Stimulated activated CD8-positive, alpha-beta memory T cell treated with anti-CD3 and anti-CD28 coated beads, Interleukin-7, amount 100 ng/mL, for 4 hours (primary cell): ENCODE measurements around the gene ANTXR1.

Experiments used
- DNase-seq, 2 donors: peaks; one replicate each; pipeline ENCODE4 v3.0.0-alpha.2; 2020; ENCODE audit warnings: low read depth in 2 of 2

Gene ANTXR1

GRCh38 chr2:69013142-69013839, at the start of gene ANTXR1:
TSS of gene ANTXR1 (plus strand) at chr2:69013179. CDS start at chr2:69013500, 321 bp downstream.
- DNase-seq = no peak

DNA sequence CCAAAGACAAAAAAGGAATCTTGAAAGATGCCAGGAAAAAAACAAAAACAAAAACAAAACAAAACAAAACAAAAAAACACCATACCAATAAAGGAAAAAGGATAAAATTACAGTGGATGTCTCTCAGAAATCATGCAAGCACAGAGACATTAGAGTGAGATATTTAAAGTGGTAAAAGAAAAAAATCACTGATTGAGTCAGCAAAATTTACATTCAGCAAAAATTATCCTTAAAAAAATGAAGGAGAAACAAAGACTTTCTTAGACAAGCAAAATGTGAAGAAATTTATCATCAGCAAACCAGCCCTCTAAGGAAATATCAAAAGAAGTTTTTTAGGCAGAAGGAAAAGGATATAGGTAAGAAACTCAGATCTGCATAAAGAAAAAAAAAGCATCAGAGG, 48.7 kb upstream of the ANTXR1 start:
- no peak for DNase-seq

GRCh38 chr2:68968221-68968620, 44.8 kb upstream of the ANTXR1 start:
- DNase-seq = no peak

- no peak for DNase-seq
Measured at GRCh38 chr2:68969736-68970490, 43.1 kb upstream of the ANTXR1 start.

DNA sequence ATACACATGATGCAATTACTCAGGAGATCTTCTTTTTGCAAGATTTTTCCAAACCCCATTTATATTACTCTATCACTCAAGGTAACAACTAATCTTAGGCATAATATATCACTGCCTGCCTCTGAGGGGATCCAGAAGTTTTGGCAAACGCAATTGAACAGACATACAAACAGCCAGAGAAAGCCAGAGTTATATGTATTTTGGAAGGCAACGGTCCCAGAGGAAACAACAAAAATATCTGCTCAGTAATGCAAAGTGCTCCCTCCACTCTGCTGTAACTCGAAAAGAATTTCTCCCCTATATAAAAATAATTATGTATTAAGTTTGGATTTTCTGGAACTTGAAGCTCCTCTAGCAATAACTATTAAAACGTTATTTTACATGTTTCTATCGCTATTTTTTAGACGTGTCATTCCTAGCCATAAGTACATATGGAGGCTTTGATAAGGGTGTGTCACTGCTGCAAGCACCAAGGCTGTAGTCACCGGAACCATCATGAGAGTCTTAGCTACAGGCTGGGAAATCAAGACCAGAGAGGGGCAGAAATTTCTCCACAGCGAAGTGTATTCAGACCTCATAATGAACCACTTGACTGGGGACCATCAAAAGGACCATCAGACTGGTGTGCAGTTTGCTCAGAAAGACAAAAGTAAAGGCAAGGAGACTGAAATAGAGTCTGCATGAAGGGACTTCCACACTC, 42.3 kb upstream of the ANTXR1 start:
- DNase-seq = no peak

DNA sequence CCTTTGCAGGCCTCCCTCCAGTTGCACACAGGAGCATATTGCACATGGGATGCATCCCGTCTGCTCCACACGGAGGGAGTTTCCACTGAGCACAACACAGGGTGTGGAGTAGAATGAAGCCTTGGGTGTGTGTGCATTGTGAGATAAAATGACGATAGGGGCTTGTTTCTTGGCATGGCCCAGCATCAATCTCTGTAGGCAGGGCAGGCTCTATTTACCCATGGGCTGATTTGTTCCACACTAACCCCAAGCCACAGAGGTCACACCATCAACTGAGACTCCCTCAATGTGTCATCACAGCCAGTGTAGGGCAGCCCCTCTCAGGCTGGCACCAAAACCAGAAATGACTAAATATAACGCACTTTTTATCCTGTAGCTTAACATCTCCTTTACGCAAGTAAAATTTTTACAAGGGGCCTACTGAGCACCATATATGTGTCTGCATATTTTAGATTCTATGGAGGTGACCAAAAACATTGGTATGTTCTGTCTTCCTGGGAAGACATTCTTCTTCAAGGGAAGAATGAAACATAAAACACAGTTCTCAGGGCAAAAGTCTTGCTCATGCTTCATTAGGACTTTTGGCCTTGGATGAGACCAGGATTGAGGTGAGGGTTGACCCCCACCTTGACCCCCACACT, 41.3 kb upstream of the ANTXR1 start:
- DNase-seq = no peak

GRCh38 chr2:68974251-68974650, 38.7 kb upstream of the ANTXR1 start, which contains the start of gene GKN1:
TSS of gene GKN1 (plus strand) at chr2:68974636. CDS start at chr2:68974678, 42 bp downstream.
- DNase-seq = no peak

DNA sequence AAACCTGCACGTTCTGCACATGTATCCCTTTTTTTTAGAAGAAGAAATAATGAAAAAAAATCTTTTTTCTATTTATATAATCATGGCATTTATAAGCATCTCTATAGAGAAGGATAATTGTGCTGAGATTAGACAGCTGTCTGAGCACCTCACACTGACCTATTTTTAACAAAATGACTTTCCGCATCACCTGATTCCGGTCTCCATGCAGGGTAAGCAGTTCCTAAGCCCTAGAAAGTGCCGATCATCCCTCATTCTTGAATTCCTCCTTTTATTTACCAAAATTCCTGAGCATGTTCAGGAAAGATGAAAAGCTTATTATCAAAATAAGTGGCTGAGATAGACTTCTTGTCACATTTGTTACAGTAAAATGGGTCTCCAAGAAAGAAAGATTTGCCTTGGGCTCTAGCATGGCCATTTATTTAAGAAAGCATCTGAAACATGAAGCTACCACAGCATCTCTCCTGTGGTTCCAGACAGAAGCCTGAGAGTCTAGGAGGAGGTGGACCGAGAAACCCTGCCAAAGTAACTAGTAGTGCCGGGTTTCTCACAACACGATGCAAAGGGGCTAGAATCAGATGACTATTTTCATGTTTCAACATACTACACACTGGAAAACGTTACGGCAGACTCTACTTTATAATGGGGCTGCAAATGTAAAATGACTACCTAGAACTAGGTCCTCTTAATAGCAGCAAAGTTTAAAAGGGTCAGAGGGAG, 37.9 kb upstream of the ANTXR1 start:
- DNase-seq = no peak

DNA sequence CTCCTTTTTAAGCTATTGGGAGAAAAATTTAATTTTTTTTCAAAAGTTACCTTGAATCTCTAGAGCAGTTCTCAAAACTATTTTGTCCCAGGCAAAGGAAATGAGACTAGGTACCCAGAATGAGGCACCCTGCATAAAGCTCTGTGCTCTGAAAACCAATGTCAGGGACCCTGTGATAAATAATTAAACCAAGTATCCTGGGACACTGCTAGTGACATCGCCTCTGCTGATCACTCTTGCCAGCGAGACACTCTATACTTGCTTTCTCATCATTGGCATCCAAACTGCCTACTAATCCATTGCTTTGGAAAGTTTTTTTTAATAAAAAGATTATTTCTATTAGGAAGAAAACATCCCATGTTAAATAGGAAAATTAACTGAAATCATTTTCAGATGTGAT, 37.1 kb upstream of the ANTXR1 start:
- DNase-seq = no peak

DNA sequence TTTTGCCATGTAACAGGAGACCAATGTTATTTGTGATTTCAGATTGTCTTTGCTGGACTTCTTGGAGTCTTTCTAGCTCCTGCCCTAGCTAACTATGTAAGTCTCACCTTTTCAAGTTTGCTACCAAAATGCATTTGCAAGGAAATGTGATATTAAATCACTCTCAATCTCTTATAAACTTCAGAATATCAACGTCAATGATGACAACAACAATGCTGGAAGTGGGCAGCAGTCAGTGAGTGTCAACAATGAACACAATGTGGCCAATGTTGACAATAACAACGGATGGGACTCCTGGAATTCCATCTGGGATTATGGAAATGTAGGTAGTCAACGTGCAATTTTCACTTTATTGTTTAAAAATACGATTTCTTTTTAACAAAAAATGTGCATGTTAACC, 35.5 kb upstream of the ANTXR1 start:
- no peak for DNase-seq

DNA sequence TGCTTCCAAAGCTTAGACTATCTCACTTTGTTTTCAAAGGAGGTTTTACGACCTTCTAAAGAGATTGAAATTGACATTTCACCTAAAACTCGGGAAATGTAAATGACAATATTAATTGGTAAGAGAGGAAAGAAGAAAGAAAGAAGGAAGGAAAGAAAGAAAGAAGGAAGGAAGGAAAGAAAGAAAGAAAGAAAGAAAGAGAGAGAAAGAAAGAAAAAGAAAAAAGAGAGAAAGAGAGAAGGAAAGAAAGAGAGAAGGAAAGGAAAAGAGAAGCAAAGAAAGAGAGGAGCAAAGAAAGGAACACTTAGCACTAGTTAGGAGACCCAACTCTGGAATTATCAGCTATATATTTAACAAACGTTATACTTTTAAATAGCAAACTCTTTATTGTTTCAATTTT, 34.9 kb upstream of the ANTXR1 start:
- no peak for DNase-seq

- DNase-seq = no peak
Measured at GRCh38 chr2:68980956-68981355, 32.0 kb upstream of the ANTXR1 start.

DNA sequence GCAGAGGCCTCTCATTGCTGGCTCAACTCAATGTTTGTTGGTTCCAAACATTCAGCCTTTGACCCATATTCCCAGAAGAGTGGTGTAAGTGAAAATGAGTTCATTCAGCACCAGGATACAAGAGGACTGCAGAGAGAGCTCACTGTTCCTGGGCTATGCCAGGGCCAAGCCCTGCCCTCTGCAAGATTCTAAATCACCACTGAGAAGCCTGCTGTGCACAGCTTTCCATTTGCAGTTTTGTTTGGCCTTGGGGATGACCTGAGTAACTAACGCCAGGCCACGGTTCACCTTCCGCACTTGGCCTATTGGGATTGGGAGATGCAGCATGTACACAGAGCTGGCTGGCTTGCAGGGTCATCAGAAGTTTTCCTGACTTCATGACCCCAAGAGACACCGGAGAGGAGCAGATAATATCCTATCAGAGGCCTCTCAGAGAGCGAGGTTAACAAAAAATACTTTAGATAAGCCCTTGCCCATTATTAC, 25.9 kb upstream of the ANTXR1 start:
- DNase-seq = no peak

- no peak for DNase-seq
Measured at GRCh38 chr2:68989035-68989434, 23.9 kb upstream of the ANTXR1 start.

DNA sequence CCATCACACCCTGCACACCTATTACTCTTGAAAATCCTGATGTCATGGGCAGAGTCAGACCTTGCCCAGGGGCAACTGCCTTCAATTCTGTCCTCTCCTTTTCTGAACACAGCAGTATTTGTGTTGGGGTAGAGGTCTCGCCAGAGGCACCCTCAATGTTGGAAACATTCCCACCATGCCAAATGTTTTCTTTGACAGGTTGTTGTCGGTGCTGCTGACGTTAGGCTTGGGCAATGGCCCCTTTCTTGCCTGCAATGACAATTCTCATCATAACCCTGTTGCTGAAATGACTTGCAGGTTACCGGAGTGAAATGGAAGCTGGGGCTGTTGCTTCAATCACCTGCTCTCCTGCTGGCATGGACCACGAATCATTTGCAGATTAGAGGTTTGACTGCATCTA, 20.6 kb upstream of the ANTXR1 start:
- DNase-seq = no peak

DNA sequence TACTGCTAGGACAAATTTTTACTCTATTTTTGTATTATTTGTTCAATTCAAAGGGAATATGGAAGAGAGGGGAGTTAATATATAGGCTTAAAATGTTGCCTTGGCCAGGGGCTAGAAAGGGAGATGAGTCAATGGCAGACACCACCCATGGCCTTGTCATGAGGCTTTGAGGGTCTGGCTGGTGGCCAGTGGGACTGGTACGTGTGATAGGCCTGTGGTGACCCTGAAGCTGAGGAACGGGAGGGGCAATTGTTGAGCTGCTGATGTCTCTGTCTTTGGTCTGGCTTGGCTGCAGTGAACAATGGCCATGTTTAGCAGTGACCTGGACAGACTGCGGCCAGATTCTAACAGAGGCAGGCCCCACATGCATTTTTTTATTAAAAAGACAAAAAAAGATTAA, 20.0 kb upstream of the ANTXR1 start:
- DNase-seq = no peak

GRCh38 chr2:68993660-68994059, 19.3 kb upstream of the ANTXR1 start:
- DNase-seq = no peak

- DNase-seq = no peak
Measured at GRCh38 chr2:68994864-68995263, 18.1 kb upstream of the ANTXR1 start.

GRCh38 chr2:68995916-68996315, 17.1 kb upstream of the ANTXR1 start:
- DNase-seq = no peak

DNA sequence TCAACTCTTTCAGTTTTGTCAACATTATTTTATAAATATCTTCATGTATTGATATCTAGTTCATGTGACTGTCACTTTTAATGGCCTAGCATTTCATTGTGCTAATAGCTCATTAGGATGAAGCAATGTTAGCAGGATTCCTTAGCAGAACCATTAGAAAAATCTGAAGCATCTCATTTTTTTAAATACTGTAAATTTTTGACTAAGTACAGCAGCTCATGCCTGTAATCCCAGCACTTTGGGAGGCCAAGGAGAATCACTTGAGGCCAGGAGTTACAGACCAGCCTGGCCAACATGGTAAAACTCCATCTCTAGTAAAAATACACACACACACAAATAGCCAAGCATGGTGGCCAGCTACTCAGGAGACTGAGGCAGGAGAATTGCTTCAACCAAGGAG, 15.6 kb upstream of the ANTXR1 start:
- no peak for DNase-seq

DNA sequence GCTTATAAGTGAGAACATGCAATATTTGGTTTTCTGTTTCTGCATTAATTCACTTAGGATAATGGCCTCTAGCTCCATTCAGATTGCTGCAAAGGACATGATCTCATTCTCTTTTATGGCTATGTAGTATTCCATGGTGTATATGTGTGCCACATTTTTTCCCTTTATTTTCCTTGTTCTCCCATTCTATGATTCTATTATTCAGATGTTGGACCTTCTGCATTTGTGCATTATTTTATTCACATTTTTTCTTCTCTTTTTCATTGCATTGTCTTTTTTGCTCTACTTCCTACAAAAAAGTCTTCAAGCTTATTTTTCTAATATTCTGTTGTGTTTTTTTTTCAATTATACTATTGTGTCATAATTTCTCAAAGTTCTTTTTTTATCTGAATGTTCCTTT, 11.1 kb upstream of the ANTXR1 start:
- no peak for DNase-seq
